Stimulated activated CD8-positive, alpha-beta memory T cell treated with anti-CD3 and anti-CD28 coated beads, Interleukin-2, amount 100 ng/mL, for 1 hour (primary cell): ENCODE measurements around the gene TGM3.

Experiments
- DNase-seq, 2 donors: peaks; one replicate each; pipeline ENCODE4 v3.0.0-alpha.2; 2020; ENCODE audit warnings: low read depth in 2 of 2

Gene TGM3

GRCh38 chr20:2379511-2380229 lies 83.9 kb downstream of the TGM3 start:
- DNase-seq, result no peak

GRCh38 chr20:2380601-2381000 lies 84.8 kb downstream of the TGM3 start, which contains the start of gene TGM6:
TSS of gene TGM6 (plus strand) at chr20:2380901. CDS start at chr20:2380969, 68 bp downstream.
- DNase-seq, result no peak

GRCh38 chr20:2381303-2381702 lies 85.5 kb downstream of the TGM3 start:
- no peak for DNase-seq

GRCh38 chr20:2382833-2383232 lies 87.0 kb downstream of the TGM3 start:
- no peak for DNase-seq

GRCh38 chr20:2385026-2385425 lies 89.2 kb downstream of the TGM3 start:
- DNase-seq, result no peak

- no peak for DNase-seq
These were observed 89.7 kb downstream of the TGM3 start for GRCh38 chr20:2385496-2385895.

GRCh38 chr20:2386516-2387179 lies 90.8 kb downstream of the TGM3 start:
- DNase-seq, result no peak

- no peak for DNase-seq
These were observed 91.4 kb downstream of the TGM3 start for GRCh38 chr20:2387180-2387577.

- DNase-seq, result no peak
These were observed 91.8 kb downstream of the TGM3 start for GRCh38 chr20:2387580-2387979.
